ENCODE results near the gene CADM1. TPM values are rescaled to one million over a fixed set of nuclear protein-coding genes. Genes with fewer than 3 reads are reported as not detected.

Gene CADM1
- total RNA-seq, 4 donors from 2014 or later: 7.4 to 61.5 (median 28.5) TPM

- no peak overlapping the region for H3K27ac ChIP-seq
- no peak for TF ChIP-seq CTCF (IDR thresholded peaks at IDR 0.05)
- TF ChIP-seq POLR2A (IDR thresholded peaks at IDR 0.05): no peak
- DNase-seq: no peak
- no peaks in the 10 kb centered on the region for H3K36me3 ChIP-seq
- H3K4me1 ChIP-seq: no peaks in the 10 kb centered on the region
- intact Hi-C loops (cut with DNase I; ENCODE audit: low total_unique reads): no loop called here
- H3K27me3 ChIP-seq: no peaks in the 10 kb centered on the region
- H3K4me3 ChIP-seq: no peak overlapping the region
- no peaks in the 10 kb centered on the region for H3K9me3 ChIP-seq
Measured at GRCh38 chr11:115157247-115157646, 347.0 kb downstream of the CADM1 start.

GRCh38 chr11:115155978-115156377 lies 348.2 kb downstream of the CADM1 start:
- Histone ChIP-seq H3K27me3 (no peaks in the 10 kb centered on the region), H3K27ac (no peak overlapping the region), H3K9me3 (no peaks in the 10 kb centered on the region), H3K4me1 (no peaks in the 10 kb centered on the region), H3K4me3 (no peak overlapping the region), H3K36me3 (no peaks in the 10 kb centered on the region)
- no peak for DNase-seq
- intact Hi-C loops (cut with DNase I; ENCODE audit: low total_unique reads): no loop called here
- no peak for TF ChIP-seq POLR2A (IDR thresholded peaks at IDR 0.05)
- no peak for TF ChIP-seq CTCF (IDR thresholded peaks at IDR 0.05)

GRCh38 chr11:115155320-115155719 lies 348.9 kb downstream of the CADM1 start:
- H3K36me3 ChIP-seq: no peaks in the 10 kb centered on the region
- intact Hi-C loops (cut with DNase I; ENCODE audit: low total_unique reads): no loop called here
- H3K27me3 ChIP-seq: no peaks in the 10 kb centered on the region
- H3K27ac ChIP-seq: no peak overlapping the region
- DNase-seq: no peak
- H3K4me1 ChIP-seq: no peaks in the 10 kb centered on the region
- no peak for TF ChIP-seq CTCF (IDR thresholded peaks at IDR 0.05)
- no peak for TF ChIP-seq POLR2A (IDR thresholded peaks at IDR 0.05)
- no peak overlapping the region for H3K4me3 ChIP-seq
- H3K9me3 ChIP-seq: no peaks in the 10 kb centered on the region

- Histone ChIP-seq H3K27ac (no peak overlapping the region), H3K27me3 (no peaks in the 10 kb centered on the region), H3K4me3 (no peak overlapping the region), H3K4me1 (no peaks in the 10 kb centered on the region), H3K9me3 (no peaks in the 10 kb centered on the region), H3K36me3 (no peaks in the 10 kb centered on the region)
- no peak for TF ChIP-seq CTCF (IDR thresholded peaks at IDR 0.05)
- no peak for TF ChIP-seq POLR2A (IDR thresholded peaks at IDR 0.05)
- intact Hi-C loops (cut with DNase I; ENCODE audit: low total_unique reads): no loop called here
- no peak for DNase-seq
Measured at GRCh38 chr11:115154355-115154736, 349.9 kb downstream of the CADM1 start.

- Histone ChIP-seq H3K27me3 (no peaks in the 10 kb centered on the region), H3K4me1 (no peaks in the 10 kb centered on the region), H3K36me3 (no peaks in the 10 kb centered on the region), H3K27ac (no peak overlapping the region), H3K9me3 (no peaks in the 10 kb centered on the region), H3K4me3 (no peak overlapping the region)
- TF ChIP-seq POLR2A (IDR thresholded peaks at IDR 0.05) (no peak), CTCF (IDR thresholded peaks at IDR 0.05) (no peak)
- intact Hi-C loops (cut with DNase I; ENCODE audit: low total_unique reads): no loop called here
- no peak for DNase-seq
Measured at GRCh38 chr11:115153731-115154354, 350.4 kb downstream of the CADM1 start.
